ENCODE data around the gene B3GALT2. TPM values are rescaled to one million over a fixed set of nuclear protein-coding genes. Genes with fewer than 3 reads are reported as not detected.

Gene B3GALT2
- total and polyA plus RNA-seq, 2 of the 8 experiments (the other 6 are each of a cell fraction or from before 2014, with no cell fraction given) = not detected

DNA sequence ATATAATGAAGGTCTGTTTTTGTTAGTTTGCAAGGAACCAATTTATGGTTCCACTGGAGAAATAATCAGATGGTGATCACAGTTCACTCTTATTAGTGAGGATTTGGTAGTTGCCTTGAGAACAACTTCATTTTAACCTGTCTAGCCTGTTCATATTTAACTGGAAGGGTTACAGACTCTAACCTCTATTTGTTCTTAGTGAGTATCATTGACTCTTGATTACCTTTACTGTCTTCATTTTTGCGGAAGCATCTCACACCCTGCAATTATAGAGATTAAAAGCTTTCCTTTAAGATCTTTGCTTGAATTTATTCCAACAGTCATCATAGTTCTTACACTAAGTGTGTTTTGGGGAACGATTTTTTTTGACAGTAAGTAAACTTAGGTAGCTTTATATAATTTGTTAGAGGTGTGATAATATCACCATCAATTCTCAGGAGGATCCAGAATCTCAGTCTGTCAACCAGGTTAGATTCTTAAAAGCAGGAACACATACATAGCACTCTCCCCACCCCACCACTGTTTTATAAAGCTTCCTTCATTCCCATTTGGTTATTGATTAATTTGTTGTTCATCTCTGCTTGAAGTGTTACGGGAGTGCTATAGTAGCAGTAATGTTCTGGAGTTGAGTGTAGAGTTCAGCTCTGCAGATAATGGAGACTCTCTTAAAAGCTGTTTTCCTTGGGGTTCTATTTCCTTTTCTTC lies 30.1 kb downstream of the B3GALT2 start (continued):
- no peak for TF ChIP-seq HDAC6 (IDR thresholded peaks at IDR 0.05; ENCODE audit: low read depth, low read length)
- no peak for TF ChIP-seq SP2 (IDR thresholded peaks at IDR 0.05; ENCODE audit: low read length)
- TF ChIP-seq, protein P1, sequence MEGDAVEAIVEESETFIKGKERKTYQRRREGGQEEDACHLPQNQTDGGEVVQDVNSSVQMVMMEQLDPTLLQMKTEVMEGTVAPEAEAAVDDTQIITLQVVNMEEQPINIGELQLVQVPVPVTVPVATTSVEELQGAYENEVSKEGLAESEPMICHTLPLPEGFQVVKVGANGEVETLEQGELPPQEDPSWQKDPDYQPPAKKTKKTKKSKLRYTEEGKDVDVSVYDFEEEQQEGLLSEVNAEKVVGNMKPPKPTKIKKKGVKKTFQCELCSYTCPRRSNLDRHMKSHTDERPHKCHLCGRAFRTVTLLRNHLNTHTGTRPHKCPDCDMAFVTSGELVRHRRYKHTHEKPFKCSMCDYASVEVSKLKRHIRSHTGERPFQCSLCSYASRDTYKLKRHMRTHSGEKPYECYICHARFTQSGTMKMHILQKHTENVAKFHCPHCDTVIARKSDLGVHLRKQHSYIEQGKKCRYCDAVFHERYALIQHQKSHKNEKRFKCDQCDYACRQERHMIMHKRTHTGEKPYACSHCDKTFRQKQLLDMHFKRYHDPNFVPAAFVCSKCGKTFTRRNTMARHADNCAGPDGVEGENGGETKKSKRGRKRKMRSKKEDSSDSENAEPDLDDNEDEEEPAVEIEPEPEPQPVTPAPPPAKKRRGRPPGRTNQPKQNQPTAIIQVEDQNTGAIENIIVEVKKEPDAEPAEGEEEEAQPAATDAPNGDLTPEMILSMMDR (IDR thresholded peaks at IDR 0.05; ENCODE audit: control extremely low read depth in 1 of 3, insufficient read depth in 1 of 3, low read depth in 1 of 3, low read length in 3 of 3) = no peak
